Astrocyte of the hippocampus (primary cell): ENCODE measurements around the gene LACTB.

Source experiments
- DNase-seq: peaks from one replicate; pipeline ENCODE4 v3.0.0; 2011; ENCODE audit warnings: low read depth, low spot score

Gene LACTB

DNA sequence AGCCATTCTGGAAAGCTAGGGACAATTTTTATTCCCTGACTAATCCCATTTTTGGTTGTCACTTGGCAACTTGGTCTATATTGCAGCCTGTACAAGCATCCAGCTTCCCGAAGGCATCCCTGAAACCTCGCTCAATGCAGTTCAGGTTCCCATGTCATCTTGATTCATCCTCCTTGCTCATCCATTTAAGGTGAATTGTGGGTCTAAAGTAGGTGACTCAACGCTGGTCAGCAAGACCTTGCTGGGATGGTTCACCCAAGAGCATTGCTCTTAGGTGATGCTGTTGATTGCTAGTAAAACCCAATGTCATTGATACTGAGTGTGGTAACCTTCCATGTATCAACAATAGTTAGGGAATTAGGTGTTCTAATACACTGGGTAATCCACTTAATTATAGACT lies 54.6 kb downstream of the LACTB start:
- DNase-seq, result no peak

- no peak for DNase-seq
These were observed 56.4 kb downstream of the LACTB start for GRCh38 chr15:63178034-63178433.

DNA sequence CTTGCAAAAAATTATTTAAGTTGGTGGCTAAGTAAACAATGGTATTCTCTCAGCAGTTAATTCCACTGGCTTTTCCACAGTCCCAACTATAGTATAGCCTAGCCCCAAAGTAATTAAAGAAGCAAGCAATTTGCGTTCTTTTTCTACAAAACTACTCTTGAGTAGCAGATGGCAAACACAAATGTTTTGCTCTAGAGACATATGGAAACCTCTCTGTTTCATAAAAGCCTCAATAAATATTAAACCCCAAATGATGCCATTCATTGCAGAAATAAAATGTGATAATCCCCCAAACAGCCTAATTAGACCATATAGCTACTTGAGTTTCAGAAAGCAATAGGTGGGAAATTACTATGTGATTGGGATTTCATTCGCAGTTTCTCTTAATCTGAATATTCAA lies 59.1 kb downstream of the LACTB start:
- DNase-seq, result no peak

DNA sequence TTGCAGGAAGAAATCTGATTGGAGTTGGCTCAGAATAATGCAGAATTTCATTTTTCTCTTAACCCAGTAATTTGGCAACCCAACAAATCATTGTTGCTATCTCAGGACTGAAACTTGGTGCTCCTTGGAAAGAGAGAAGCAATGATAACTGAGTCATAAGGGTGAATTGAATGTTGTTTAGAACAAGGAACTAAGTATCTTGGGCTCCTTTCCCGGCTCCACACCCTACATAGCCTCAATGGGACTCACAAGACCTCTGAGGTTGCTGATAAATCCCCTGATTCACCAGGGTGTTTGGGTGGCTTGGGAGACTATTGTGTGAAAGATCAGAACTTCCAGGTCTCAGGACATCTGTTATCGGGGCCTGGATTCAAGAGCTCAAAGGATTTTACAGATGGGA lies 60.0 kb downstream of the LACTB start:
- DNase-seq, result no peak

- no peak for DNase-seq
These were observed 63.5 kb downstream of the LACTB start for GRCh38 chr15:63185206-63185605.

DNA sequence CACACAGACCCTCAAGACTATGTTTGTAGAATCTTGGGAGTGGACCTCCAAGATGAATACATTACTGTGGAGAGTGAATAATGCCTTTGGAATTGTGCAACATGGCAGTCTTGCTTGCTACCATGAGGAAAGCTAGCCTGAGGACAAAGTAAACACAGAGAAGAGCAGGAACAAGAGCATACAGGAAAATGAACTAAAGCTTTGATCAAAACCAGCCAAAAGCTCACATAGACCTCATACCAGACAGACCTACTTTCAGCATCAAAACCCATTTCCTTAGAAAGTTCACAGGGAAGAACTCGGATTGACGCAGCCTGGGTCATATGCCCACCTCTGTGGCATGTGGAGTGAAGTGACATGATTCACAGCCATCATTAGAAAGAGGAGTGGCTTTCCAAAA lies 64.4 kb downstream of the LACTB start:
- DNase-seq, result peak; percentile 35

DNA sequence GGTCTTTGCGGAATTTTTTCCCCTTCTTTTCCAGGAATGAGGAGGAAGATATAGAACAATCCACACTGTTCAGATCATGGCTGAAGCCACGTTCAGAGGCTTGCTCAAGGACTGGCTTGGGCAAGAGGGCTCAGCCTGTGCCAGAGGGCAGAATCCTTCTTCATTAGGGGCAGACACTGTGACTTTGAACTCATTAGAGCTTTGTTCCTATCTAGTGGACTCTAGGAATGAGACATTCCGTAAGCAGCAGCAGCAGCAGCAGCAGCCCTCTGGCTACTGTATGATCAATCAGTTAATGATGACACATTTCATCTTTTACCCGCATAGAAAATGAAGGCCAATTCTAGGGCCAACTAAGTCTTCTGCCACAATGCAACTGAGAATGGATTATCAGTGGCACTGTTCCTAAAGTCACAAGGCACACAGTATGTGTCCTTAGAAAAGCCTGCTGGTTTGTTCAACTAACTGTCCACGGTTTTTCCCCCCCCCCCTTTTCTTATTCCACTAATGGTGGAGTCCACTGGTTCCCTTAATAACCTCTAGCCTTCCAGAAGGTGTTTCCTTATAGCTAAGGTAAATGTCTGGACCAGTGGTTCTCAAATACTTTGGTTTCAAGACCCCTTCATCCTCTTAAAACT lies 66.0 kb downstream of the LACTB start:
- DNase-seq, result no peak

DNA sequence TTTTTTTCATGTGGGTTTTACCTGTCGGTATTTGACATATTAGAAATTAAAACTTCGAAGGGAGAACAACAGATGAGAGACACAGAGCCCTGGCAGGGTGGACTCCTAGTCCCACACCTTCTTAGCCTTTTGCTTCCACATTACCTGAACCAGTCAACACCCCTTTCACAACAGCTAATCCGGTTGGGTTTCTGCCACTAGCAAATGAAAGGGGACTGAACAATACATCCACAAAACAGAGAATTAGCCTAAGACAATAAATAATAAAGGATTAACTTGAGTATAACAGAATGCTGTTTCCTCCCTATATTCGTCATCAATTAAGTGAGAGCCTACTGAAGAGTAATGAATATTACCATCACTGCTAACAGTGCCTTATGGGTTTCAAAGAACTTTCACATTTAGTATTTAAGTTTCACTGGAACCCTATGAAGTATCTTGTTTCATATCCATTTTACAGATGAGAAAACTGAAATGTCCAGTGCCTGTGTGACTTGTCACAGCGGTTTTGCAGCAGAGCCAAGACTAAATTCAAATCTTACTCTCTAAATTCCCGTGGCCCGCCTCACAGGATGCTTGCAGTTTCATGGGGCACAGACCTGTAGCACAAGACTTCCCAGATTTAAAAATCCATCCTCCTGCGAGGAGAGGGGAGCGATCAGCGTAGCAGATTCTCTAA lies 66.7 kb downstream of the LACTB start:
- no peak for DNase-seq

DNA sequence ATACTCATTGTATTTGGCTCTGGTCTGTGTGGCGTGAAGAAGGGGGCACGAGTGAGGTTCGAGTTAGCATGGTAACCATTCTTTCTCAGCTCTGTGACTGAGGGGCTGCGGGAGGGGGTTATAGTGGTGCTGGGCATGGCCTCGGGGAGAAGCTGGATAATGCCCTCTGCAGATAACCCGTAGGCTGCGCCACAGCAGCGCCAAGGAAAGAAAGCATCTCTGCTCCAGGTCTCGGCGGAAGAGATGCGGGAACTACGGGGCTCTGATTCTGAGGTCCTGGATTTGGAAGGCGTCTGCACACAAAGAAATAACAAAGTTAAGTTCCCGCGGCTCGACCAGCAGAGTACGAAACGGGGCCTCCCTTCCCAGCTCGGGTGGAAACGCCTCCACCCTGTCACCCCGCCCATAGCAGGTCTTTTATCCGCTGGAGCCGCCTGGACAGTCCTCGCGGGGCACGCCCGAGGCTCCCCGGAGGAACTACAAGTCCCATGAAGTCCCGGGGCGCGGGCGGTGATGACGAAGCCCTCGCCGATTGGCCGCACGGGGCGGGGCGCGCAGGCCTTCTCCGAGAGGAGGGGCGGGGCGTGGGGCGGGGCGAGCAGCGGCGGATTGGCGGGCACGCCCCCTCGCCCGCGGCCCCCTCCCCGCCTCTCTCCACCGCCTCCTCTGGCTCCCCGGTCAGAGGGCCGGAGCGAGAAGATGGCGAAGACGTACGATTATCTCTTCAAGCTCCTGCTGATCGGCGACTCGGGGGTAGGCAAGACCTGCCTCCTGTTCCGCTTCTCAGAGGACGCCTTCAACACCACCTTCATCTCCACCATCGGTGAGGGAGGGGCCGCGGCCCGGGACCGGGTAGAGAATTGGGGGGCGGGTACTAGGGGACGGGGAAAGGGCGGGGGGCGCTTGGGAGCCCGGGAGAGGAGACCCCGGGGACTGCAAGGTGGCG lies 67.5 kb downstream of the LACTB start, which contains the start of gene RAB8B:
Gene RAB8B (plus strand): TSS at position 681 of the 946 bp plus-strand sequence. CDS start 19 bp downstream, at position 700.
- peak; percentile 99 for DNase-seq

DNA sequence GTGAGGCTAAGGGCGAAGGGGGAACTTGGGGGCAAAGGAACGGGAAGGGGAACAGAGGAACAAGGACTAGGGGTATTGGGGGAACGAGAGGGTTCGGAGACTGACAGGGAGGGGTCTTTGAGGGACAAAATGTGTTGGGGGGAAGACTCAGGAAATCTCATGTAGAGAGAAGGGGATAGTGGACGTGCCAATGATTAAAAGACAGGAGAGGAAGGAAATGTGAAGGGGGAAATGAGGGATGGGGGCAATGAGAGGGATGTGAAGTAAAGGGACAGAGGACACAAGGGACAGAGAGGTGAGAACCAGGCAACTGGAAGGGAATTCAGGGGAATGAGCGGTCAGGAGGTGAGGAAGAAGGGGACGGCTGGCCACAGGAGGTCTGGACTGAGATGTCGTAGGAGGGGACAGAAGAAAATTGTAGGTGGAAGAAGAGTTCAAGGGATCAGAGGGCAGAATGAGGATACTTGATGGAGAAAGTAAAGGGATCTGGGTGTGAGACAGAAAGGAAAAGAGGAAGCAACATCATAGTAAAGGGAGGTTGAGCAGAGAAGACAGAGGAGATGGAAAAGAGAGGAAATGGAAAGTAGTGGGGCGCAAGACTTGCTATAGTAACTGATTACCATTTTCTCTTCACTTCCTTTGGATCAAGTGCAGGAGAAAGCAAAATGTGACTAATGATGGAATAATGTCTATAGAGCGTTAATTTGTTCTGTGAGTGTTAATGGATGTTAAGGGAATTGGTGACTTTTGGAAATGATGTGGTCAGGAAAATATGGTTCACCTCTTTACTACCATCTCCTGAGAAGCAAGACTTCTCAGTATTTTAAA lies 68.5 kb downstream of the LACTB start:
- DNase-seq, result no peak

DNA sequence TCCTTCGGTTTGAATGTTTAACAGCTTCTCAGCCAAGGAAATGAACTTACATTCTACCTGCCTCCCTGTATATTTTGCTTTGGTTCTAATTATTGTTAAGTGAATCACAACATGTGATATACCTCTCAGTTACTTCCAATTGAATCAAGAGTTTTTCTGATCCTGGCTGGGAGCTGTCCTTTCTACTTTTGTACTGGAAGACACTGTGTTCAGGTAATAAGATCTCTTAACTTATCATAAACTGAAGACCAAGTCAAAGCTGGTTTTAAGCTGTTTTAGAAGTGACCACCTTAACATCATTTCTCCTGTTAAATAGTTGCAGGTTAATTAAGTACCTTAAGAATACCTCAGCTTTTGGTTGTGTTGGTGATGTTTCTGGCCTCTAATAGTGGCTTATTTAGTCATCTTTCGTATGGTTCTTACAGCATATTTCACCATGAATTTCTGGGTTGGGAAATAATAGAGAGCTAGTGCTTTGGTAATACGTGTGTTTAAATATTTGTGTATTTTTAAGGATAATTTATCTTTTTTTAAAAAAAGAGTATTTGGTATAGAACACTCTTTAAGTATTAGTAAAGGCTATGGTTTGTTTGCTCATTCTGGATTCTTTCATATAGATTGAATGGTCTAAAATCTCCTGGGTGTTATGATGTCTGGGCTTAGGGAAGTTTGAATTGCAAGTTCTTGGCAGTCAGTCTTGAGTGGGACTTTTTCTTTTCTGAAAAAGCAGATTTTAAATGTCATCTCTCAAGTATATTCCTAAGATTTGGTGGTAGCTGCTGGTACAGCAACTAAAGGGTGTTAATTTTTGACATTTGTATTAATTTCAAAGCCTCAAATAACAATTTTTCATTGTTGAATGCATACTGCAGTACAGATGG lies 69.3 kb downstream of the LACTB start:
- DNase-seq, result no peak
